ENCODE measurements around the gene MPIG6B.

MPIG6B gene

GRCh38 chr6:31730631-31731086 is 7.5 kb downstream of the MPIG6B start:
- no peak for DNase-seq (ENCODE audit: low spot score)
- in situ Hi-C loops (cut with MboI; ENCODE audit: low pct_unique_long_range_greater_than_20kb, low sequenced_read_pairs, unreplicated experiment), result no loop called here
- TF ChIP-seq, protein P1, sequence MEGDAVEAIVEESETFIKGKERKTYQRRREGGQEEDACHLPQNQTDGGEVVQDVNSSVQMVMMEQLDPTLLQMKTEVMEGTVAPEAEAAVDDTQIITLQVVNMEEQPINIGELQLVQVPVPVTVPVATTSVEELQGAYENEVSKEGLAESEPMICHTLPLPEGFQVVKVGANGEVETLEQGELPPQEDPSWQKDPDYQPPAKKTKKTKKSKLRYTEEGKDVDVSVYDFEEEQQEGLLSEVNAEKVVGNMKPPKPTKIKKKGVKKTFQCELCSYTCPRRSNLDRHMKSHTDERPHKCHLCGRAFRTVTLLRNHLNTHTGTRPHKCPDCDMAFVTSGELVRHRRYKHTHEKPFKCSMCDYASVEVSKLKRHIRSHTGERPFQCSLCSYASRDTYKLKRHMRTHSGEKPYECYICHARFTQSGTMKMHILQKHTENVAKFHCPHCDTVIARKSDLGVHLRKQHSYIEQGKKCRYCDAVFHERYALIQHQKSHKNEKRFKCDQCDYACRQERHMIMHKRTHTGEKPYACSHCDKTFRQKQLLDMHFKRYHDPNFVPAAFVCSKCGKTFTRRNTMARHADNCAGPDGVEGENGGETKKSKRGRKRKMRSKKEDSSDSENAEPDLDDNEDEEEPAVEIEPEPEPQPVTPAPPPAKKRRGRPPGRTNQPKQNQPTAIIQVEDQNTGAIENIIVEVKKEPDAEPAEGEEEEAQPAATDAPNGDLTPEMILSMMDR (IDR thresholded peaks at IDR 0.05; ENCODE audit: extremely low read depth, insufficient read depth, missing control alignments), result no peak

GRCh38 chr6:31732029-31732428 is 8.9 kb downstream of the MPIG6B start:
- in situ Hi-C loops (cut with MboI; ENCODE audit: low pct_unique_long_range_greater_than_20kb, low sequenced_read_pairs, unreplicated experiment), result no loop called here
- TF ChIP-seq, protein P1 (IDR thresholded peaks at IDR 0.05; ENCODE audit: extremely low read depth, insufficient read depth, missing control alignments), result no peak
- no peak for DNase-seq (ENCODE audit: low spot score)

- no peak for DNase-seq (ENCODE audit: low spot score)
- in situ Hi-C loops (cut with MboI; ENCODE audit: low pct_unique_long_range_greater_than_20kb, low sequenced_read_pairs, unreplicated experiment), result no loop called here
- TF ChIP-seq, protein P1 (IDR thresholded peaks at IDR 0.05; ENCODE audit: extremely low read depth, insufficient read depth, missing control alignments), result no peak
Observed at GRCh38 chr6:31733734-31734133, 10.6 kb downstream of the MPIG6B start.

DNA sequence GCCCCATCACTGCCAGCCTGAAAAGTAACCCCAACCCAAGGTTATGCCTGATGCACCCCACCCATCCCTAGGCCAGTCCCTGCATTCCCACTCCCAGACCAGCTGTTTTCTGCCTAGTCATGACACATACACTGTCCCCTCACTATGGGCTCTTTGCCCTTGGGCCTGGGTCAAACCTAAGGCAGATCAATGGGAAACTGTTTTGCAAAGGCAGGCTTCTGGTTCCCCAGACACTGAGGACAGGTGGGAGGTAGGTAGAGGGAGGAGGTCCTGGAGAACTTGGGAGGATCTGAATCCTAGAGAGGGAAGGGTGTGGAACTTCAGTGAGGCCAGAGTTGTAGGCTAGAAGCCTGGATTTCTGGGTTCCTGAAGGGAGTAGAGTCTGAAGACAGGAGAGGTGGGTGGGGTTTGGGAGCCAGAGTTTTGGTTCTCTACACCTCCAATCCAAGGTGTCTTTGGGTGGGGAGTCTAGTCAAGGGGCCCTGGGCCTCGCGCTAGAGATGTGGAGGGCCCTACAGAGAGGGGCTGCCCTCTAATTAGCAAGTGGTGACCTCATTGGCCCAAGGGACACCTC is 11.2 kb downstream of the MPIG6B start:
- in situ Hi-C loops (cut with MboI; ENCODE audit: low pct_unique_long_range_greater_than_20kb, low sequenced_read_pairs, unreplicated experiment), result no loop called here
- TF ChIP-seq, protein P1 (IDR thresholded peaks at IDR 0.05; ENCODE audit: extremely low read depth, insufficient read depth, missing control alignments), result no peak
- no peak for DNase-seq (ENCODE audit: low spot score)

- peak; percentile 79 for DNase-seq (ENCODE audit: low spot score)
- TF ChIP-seq, protein P1 (IDR thresholded peaks at IDR 0.05; ENCODE audit: extremely low read depth, insufficient read depth, missing control alignments), result no peak
- in situ Hi-C loops (cut with MboI; ENCODE audit: low pct_unique_long_range_greater_than_20kb, low sequenced_read_pairs, unreplicated experiment), result no loop called here
Observed at GRCh38 chr6:31734821-31735406, 11.7 kb downstream of the MPIG6B start.

GRCh38 chr6:31736021-31736767 is 13.0 kb downstream of the MPIG6B start, which contains the start of gene CLIC1:
CLIC1 (minus strand) TSS chr6:31736530; CDS start chr6:31736300, 230 bp downstream.
- TF ChIP-seq, protein P1 (IDR thresholded peaks at IDR 0.05; ENCODE audit: extremely low read depth, insufficient read depth, missing control alignments), result no peak
- DNase-seq (ENCODE audit: low spot score), result peak; percentile 84
- in situ Hi-C loops (cut with MboI; ENCODE audit: low pct_unique_long_range_greater_than_20kb, low sequenced_read_pairs, unreplicated experiment), result no loop called here

Data from GM13977 (cell line).